A673 (cell line): ENCODE data around the gene SLC46A1.

Experiments used
- EZH2 ChIP-seq: fragments of 200-600 bp; sonication (generic); IDR thresholded peaks from 2 replicates; pipeline ENCODE4 v1.6.1; 2017; ENCODE audit warnings: borderline replicate concordance, low read depth, mild to moderate bottlenecking, mixed read lengths, antibody characterized with exemption, low read length; ENCODE audit not compliant: poor library complexity, severe bottlenecking
- TF ChIP-seq, protein P1 (sequence below): fragments of 300-800, 200-600 bp; sonication (generic); conservative IDR thresholded peaks from 2 replicates; pipeline ENCODE4 v1.5.1; 2017; ENCODE audit warnings: low read depth, mild to moderate bottlenecking, antibody characterized with exemption, low read length, moderate library complexity, mixed read lengths

DNA sequence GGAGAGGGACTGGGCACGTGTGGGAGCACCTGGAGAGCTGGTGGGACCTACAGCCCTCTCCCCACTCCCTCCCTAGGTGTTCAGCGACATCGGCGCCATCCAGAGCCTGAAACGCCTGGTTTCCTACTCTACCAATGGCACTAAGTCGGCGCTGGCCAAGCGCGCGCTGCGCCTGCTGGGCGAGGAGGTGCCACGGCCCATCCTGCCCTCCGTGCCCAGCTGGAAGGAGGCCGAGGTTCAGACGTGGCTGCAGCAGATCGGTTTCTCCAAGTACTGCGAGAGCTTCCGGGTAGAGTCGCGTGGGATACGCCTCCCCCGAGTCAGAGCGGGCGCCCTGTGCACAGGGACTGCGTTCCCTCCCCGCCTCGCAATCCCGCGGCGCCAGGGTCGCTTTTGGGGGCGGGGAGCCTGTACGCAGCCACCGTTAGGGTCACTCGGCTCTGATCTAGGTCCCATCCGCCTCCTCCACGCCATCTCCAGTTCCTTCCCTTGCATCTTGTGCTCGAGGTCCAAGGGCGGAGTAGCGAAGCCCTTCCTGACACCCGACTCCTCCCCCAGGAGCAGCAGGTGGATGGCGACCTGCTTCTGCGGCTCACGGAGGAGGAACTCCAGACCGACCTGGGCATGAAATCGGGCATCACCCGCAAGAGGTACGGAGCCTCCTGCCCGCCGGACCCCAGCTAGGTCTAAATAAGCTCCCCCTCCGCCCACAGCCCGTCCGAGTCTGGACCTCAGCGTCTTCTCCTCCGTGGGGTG is 21.6 kb downstream of the SLC46A1 start:
- TF ChIP-seq, protein P1, sequence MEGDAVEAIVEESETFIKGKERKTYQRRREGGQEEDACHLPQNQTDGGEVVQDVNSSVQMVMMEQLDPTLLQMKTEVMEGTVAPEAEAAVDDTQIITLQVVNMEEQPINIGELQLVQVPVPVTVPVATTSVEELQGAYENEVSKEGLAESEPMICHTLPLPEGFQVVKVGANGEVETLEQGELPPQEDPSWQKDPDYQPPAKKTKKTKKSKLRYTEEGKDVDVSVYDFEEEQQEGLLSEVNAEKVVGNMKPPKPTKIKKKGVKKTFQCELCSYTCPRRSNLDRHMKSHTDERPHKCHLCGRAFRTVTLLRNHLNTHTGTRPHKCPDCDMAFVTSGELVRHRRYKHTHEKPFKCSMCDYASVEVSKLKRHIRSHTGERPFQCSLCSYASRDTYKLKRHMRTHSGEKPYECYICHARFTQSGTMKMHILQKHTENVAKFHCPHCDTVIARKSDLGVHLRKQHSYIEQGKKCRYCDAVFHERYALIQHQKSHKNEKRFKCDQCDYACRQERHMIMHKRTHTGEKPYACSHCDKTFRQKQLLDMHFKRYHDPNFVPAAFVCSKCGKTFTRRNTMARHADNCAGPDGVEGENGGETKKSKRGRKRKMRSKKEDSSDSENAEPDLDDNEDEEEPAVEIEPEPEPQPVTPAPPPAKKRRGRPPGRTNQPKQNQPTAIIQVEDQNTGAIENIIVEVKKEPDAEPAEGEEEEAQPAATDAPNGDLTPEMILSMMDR: no peak
- TF ChIP-seq EZH2: no peak
